Vagina (tissue), 2 donors: ENCODE data around the gene PRSS57.

Experiments
- POLR2A ChIP-seq, 2 donors: fragments of 450-650 bp; IDR thresholded peaks; one replicate each; pipeline ENCODE4 v1.6.1; 2017; ENCODE audit warnings: antibody characterized with exemption in 2 of 2, mild to moderate bottlenecking in 2 of 2, moderate library complexity in 2 of 2
- TF ChIP-seq, protein P1 (sequence below), 3 experiments: fragments of 450-650 bp in 2 of 3; fragments of 200-600 bp in 1 of 3; sonication (generic) in 1 of 3; IDR thresholded peaks; one replicate each; pipeline ENCODE4 v1.5.1; 2017 to 2019; ENCODE audit warnings: antibody characterized with exemption in 3 of 3, mild to moderate bottlenecking in 2 of 3, moderate library complexity in 2 of 3

GRCh38 chr19:682678-683320 is 12.5 kb downstream of the PRSS57 start:
- no peak for TF ChIP-seq POLR2A (IDR thresholded peaks at IDR 0.05)
- TF ChIP-seq, protein P1, sequence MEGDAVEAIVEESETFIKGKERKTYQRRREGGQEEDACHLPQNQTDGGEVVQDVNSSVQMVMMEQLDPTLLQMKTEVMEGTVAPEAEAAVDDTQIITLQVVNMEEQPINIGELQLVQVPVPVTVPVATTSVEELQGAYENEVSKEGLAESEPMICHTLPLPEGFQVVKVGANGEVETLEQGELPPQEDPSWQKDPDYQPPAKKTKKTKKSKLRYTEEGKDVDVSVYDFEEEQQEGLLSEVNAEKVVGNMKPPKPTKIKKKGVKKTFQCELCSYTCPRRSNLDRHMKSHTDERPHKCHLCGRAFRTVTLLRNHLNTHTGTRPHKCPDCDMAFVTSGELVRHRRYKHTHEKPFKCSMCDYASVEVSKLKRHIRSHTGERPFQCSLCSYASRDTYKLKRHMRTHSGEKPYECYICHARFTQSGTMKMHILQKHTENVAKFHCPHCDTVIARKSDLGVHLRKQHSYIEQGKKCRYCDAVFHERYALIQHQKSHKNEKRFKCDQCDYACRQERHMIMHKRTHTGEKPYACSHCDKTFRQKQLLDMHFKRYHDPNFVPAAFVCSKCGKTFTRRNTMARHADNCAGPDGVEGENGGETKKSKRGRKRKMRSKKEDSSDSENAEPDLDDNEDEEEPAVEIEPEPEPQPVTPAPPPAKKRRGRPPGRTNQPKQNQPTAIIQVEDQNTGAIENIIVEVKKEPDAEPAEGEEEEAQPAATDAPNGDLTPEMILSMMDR (IDR thresholded peaks at IDR 0.05): no peak
